ENCODE measurements around the gene RIMOC1.

GRCh38 chr5:41874512-41875060, 29.6 kb upstream of the RIMOC1 start:
- TF ChIP-seq SUZ12 (IDR thresholded peaks at IDR 0.05; ENCODE audit: extremely low read depth, insufficient read depth, insufficient read length): no peak
- no peak for TF ChIP-seq ZNF274 (IDR thresholded peaks at IDR 0.05; ENCODE audit: low read depth, low read length)
- TF ChIP-seq YY1 (IDR thresholded peaks at IDR 0.05; ENCODE audit: insufficient read depth, insufficient read length): no peak

Measured in NT2/D1 (cell line).